ENCODE data around the gene KMO. TPM values are rescaled to one million over a fixed set of nuclear protein-coding genes. Genes with fewer than 3 reads are reported as not detected.
A peak's percentile ranks its signal among the peaks of the same experiment; 100 is the strongest.

The KMO gene
- total RNA-seq, 6 experiments from 2014 or later: 25.4 to 57.3 (median 28.3) TPM

GRCh38 chr1:241488739-241489138 is 43.4 kb upstream of the KMO start:
- Histone ChIP-seq H3K27me3 (no peaks in the 10 kb centered on the region), H3K27ac (no peak overlapping the region), H3K36me3 (no peaks in the 10 kb centered on the region), H3K9me3 (no peaks in the 10 kb centered on the region), H3K4me1 (no peaks in the 10 kb centered on the region), H3K4me3 (no peak overlapping the region)
- intact Hi-C loops (cut with DNase I): no loop called here
- ATAC-seq (no peak), DNase-seq (no peak)
- TF ChIP-seq CTCF (IDR thresholded peaks at IDR 0.05): no peak
- TF ChIP-seq POLR2A (IDR thresholded peaks at IDR 0.05): no peak
- WGBS (ENCODE audit: insufficient coverage, low coverage, low lambda C conversion rate, missing lambda C conversion rate): 100% methylated on average over 1 of the region's 1 CpG

DNA sequence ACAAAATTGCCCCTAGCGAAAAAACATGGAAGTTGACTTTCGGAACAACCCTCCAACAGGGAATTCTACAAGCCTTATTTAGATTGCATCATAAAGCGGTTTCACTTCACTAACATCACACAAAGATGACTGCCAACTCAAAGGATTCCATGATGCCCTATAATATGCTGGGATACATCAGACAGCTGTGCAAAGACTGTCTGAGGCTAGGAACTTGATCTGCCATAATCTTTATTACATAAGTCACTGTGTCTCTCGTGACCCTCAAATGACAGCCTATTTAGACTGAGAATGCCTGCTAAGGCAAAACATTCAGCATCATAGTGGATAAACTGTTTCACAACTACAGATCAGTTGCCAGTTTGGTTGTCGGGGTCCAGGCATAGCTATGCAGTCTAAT is 36.4 kb upstream of the KMO start:
- no peaks in the 10 kb centered on the region for H3K4me1 ChIP-seq
- ATAC-seq: no peak
- 95% methylated on average over 5 of the region's 5 CpGs for WGBS (ENCODE audit: insufficient coverage, low coverage, low lambda C conversion rate, missing lambda C conversion rate)
- no peak overlapping the region for H3K4me3 ChIP-seq
- no peaks in the 10 kb centered on the region for H3K9me3 ChIP-seq
- H3K36me3 ChIP-seq: peaks cover 0 to 64% (median 21%) of the 10 kb centered on the region in 4 donors
- H3K27ac ChIP-seq: no peak overlapping the region
- TF ChIP-seq CTCF (IDR thresholded peaks at IDR 0.05) (no peak), POLR2A (IDR thresholded peaks at IDR 0.05) (no peak)
- intact Hi-C loops (cut with DNase I): no loop called here
- no peak for DNase-seq
- H3K27me3 ChIP-seq: no peaks in the 10 kb centered on the region

DNA sequence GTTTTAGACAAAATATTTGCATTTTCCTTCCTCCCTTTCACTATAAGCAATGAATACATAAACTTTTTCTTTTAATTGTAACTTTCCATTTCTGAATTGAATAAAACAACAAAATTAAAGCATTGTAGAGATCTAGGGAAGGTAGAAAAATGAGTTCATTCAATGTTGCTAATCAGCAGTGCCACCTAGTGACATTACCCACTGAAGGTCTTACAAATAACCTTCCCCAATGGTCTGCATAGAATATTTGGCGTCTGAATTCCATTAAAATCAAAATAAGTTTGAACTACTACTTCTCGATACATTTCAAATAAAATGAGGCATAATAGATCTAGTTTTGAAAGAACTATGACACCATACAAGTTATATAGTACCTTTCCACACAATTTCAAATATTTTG is 32.3 kb upstream of the KMO start:
- Histone ChIP-seq H3K9me3 (no peaks in the 10 kb centered on the region), H3K4me3 (no peak overlapping the region), H3K27ac (no peak overlapping the region), H3K27me3 (no peaks in the 10 kb centered on the region), H3K4me1 (no peaks in the 10 kb centered on the region), H3K36me3 (peaks cover 0 to 94% (median 35%) of the 10 kb centered on the region in 4 donors)
- intact Hi-C loops (cut with DNase I): no loop called here
- peak in 1 of 4 donors; percentile 48 for ATAC-seq
- WGBS (ENCODE audit: insufficient coverage, low coverage, low lambda C conversion rate, missing lambda C conversion rate): 86% methylated on average over 2 of the region's 2 CpGs
- TF ChIP-seq CTCF (IDR thresholded peaks at IDR 0.05) (peak; percentile 13 to 47 (median 35)), POLR2A (IDR thresholded peaks at IDR 0.05) (no peak)
- DNase-seq: no peak

DNA sequence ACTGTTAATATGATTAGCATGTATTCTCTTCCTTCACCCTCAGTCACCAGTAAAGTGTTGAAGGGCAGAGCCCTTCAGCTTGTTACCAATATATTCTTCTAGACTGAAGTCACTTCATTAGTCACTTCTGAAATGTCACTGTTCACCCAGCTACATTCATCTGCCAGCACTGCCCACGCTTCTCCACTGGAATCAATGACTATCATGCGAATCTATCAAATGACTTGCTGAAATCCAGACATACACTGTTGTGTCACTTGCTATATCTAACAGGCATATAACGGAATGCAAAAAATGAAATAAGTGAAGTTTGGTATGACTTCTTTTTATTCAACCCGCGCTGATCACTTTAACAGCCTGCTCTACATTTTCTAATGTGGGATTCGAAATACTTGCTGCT is 28.7 kb upstream of the KMO start:
- no peak overlapping the region for H3K27ac ChIP-seq
- no peak overlapping the region for H3K4me3 ChIP-seq
- intact Hi-C loops (cut with DNase I): no loop called here
- DNase-seq (no peak), ATAC-seq (no peak)
- no peaks in the 10 kb centered on the region for H3K9me3 ChIP-seq
- WGBS (ENCODE audit: insufficient coverage, low coverage, low lambda C conversion rate, missing lambda C conversion rate): 96% methylated on average over 6 of the region's 6 CpGs
- peaks cover 0 to 97% (median 36%) of the 10 kb centered on the region in 4 donors for H3K36me3 ChIP-seq
- no peaks in the 10 kb centered on the region for H3K4me1 ChIP-seq
- no peaks in the 10 kb centered on the region for H3K27me3 ChIP-seq
- no peak for TF ChIP-seq CTCF (IDR thresholded peaks at IDR 0.05)
- TF ChIP-seq POLR2A (IDR thresholded peaks at IDR 0.05): no peak
